HepG2 (cell line): Measurements from ENCODE around the gene ZFP92. TPM values are rescaled to one million over a fixed set of nuclear protein-coding genes. Genes with fewer than 3 reads are reported as not detected.

Source experiments
- ATAC-seq: fragments of 200-7000 bp; cut with Tn5 transposase; 3 replicates; pipeline ENCODE4 v1.9.1; 2020; ENCODE audit warnings: mild to moderate bottlenecking, moderate library complexity
- BruUV-seq: library from RNA; stranded (reverse); fragments of 400-500 nt; replicated peaks from 2 replicates; lab custom pipeline; 2021; lab: Mats Ljungman, UMichigan
- CTCF ChIA-PET: fragments of 300-600 bp; formaldehyde crosslinking; extraction: SDS; loops from one replicate; lab custom pipeline; 2021; ENCODE audit warnings: low total read pairs, inconsistent platforms, low intra/inter-chr PET ratio; lab: Yijun Ruan, JAX
- POLR2A ChIA-PET: fragments of 350-600 bp; sonication (Branson Sonifier 250); formaldehyde crosslinking; loops from one replicate; lab custom pipeline; 2020; ENCODE audit warnings: antibody characterized with exemption, inconsistent platforms; lab: Yijun Ruan, JAX
- DNase-seq: peaks from one replicate; pipeline ENCODE4 v3.0.0-alpha.2; 2015; ENCODE audit warnings: low spot score
- FAIRE-seq: peaks from 3 replicates; lab custom pipeline; 2011; peaks lifted over from hg19 to GRCh38; lab: Jason Lieb, UNC
- H2AFZ ChIP-seq: one replicate; pipeline ENCODE4 v1.6.1; 2011; ENCODE audit warnings: low read length, inconsistent platforms
- H3K27ac ChIP-seq: fragments of 300-600 bp; 3 replicates; pipeline ENCODE4 v1.8.0; 2011; ENCODE audit warnings: mixed run types, mild to moderate bottlenecking, mixed read lengths, low read length, inconsistent platforms; ENCODE audit not compliant: insufficient read depth; ENCODE audit errors: extremely low read length
- H3K27me3 ChIP-seq, 2 experiments: fragments of 200-600 bp in 1 of 2; 2 replicates in 1 of 2; 3 replicates in 1 of 2; pipeline versions ENCODE4 v1.6.0 to v1.8.0; 2011; ENCODE audit warnings: low read length in 2 of 2, mild to moderate bottlenecking in 2 of 2, moderate library complexity in 2 of 2, inconsistent platforms in 1 of 2; ENCODE audit not compliant: insufficient read depth in 2 of 2, control insufficient read depth in 1 of 2
- H3K36me3 ChIP-seq, 2 experiments: fragments of 200-600 bp in 1 of 2; replicated peaks in 1 of 2; 2 replicates in 1 of 2; 3 replicates in 1 of 2; pipeline versions ENCODE4 v1.5.1 to v1.8.0; 2011; ENCODE audit warnings: low read length in 2 of 2, inconsistent platforms in 1 of 2; ENCODE audit not compliant: insufficient read depth in 2 of 2, control insufficient read depth in 1 of 2
- H3K4me1 ChIP-seq: 2 replicates; pipeline ENCODE4 v1.5.1; 2012; ENCODE audit warnings: low read length, inconsistent platforms; ENCODE audit not compliant: insufficient read depth
- H3K4me2 ChIP-seq: 2 replicates; pipeline ENCODE4 v1.6.0; 2011; ENCODE audit warnings: low read depth, low read length, inconsistent platforms
- H3K4me3 ChIP-seq, 3 experiments: fragments of 200-600 bp in 1 of 3; sonication (generic), shearing (Covaris generic) in 1 of 3; replicated peaks in 1 of 3; 2 replicates each; pipeline ENCODE4 v1.5.1; 2011 to 2016; ENCODE audit warnings: low read length in 3 of 3, inconsistent platforms in 2 of 3, low read depth in 2 of 3, mild to moderate bottlenecking in 2 of 3, control low read depth in 1 of 3, mixed read lengths in 1 of 3; ENCODE audit not compliant: insufficient read depth in 1 of 3
- H3K79me2 ChIP-seq: one replicate; pipeline ENCODE4 v1.6.1; 2011; ENCODE audit warnings: low read length, inconsistent platforms; ENCODE audit not compliant: insufficient read depth
- H3K9ac ChIP-seq: 2 replicates; pipeline ENCODE4 v1.6.0; 2011; ENCODE audit warnings: mild to moderate bottlenecking, low read depth, low read length, inconsistent platforms; ENCODE audit not compliant: insufficient read depth
- H3K9me3 ChIP-seq: 2 replicates; pipeline ENCODE4 v1.5.1; 2012; ENCODE audit warnings: mild to moderate bottlenecking, low read length
- H4K20me1 ChIP-seq: 2 replicates; pipeline ENCODE4 v1.6.0; 2011; ENCODE audit warnings: inconsistent platforms, mild to moderate bottlenecking, low read length, moderate library complexity; ENCODE audit not compliant: insufficient read depth
- AGO2 ChIP-seq: fragments of 200-400 bp; formaldehyde crosslinking; optimal IDR thresholded peaks from 2 replicates; pipeline ENCODE3; 2017; ENCODE audit warnings: mild to moderate bottlenecking, low read depth, low read length, moderate library complexity
- FOXM1 ChIP-seq: sonication (generic); formaldehyde crosslinking; IDR thresholded peaks from 2 replicates; pipeline ENCODE4 v1.5.0; 2020; ENCODE audit warnings: missing genetic modification reagents
- HIC2 ChIP-seq: sonication (generic); formaldehyde crosslinking; IDR thresholded peaks from 2 replicates; pipeline ENCODE4 v1.9.0; 2022; ENCODE audit warnings: low read depth, missing genetic modification reagents
- KLF16 ChIP-seq, 2 experiments: sonication (generic) in 1 of 2; formaldehyde crosslinking in 1 of 2; IDR thresholded peaks; 2 replicates each; pipeline versions ENCODE4 v1.6.1 to v1.8.0; 2016 to 2023; ENCODE audit warnings: missing genetic modification reagents in 2 of 2, missing compliant biosample characterization in 1 of 2
- MYPOP ChIP-seq: sonication (generic); formaldehyde crosslinking; IDR thresholded peaks from 2 replicates; pipeline ENCODE4 v1.8.1; 2023; ENCODE audit warnings: mild to moderate bottlenecking, moderate library complexity, missing genetic modification reagents
- NR0B2 ChIP-seq: sonication (generic); formaldehyde crosslinking; IDR thresholded peaks from 2 replicates; pipeline ENCODE4 v1.4.0; 2020; ENCODE audit warnings: mild to moderate bottlenecking, missing genetic modification reagents
- RXRA ChIP-seq: sonication (generic); formaldehyde crosslinking; IDR thresholded peaks from 2 replicates; pipeline ENCODE4 v1.5.1; 2020; ENCODE audit warnings: missing genetic modification reagents
- SRF ChIP-seq: IDR thresholded peaks from 2 replicates; pipeline ENCODE4 v1.6.1; 2011; ENCODE audit warnings: mild to moderate bottlenecking, low read depth, low read length, moderate library complexity
- TRAFD1 ChIP-seq: sonication (generic); formaldehyde crosslinking; IDR thresholded peaks from 2 replicates; pipeline ENCODE4 v1.5.1; 2020; ENCODE audit warnings: missing genetic modification reagents, mild to moderate bottlenecking, borderline replicate concordance
- ZNF234 ChIP-seq: sonication (generic); formaldehyde crosslinking; conservative IDR thresholded peaks from 2 replicates; pipeline ENCODE4 v1.5.1; 2020; ENCODE audit warnings: mild to moderate bottlenecking, missing genetic modification reagents
- ZNF557 ChIP-seq: sonication (generic); formaldehyde crosslinking; IDR thresholded peaks from 2 replicates; pipeline ENCODE4 v1.4.0; 2020; ENCODE audit warnings: missing genetic modification reagents
- ZNF652 ChIP-seq: IDR thresholded peaks from 2 replicates; pipeline ENCODE4 v1.6.1; 2016; ENCODE audit warnings: low read depth, borderline replicate concordance
- ZNF670 ChIP-seq: sonication (generic); formaldehyde crosslinking; IDR thresholded peaks from 2 replicates; pipeline ENCODE4 v1.8.0; 2022; ENCODE audit warnings: mild to moderate bottlenecking, missing genetic modification reagents, borderline replicate concordance
- WGBS: methylation state at CpG from one replicate; pipeline ENCODE4 v1.1.6; 2017; ENCODE audit warnings: low lambda C conversion rate; 5-methylcytosine and 5-hydroxymethylcytosine counted together
- in situ Hi-C: cut with HindIII; loops from 2 replicates; pipeline ENCODE4 v1.10.0; 2017; ENCODE audit warnings: low pct_unique_long_range_greater_than_20kb; ENCODE audit not compliant: extremely low pct_ligation_motif_present
- intact Hi-C: fragments of 100-400 bp; cut with micrococcal nuclease; formaldehyde crosslinking; loops from one replicate; pipeline ENCODE4 v1.10.0; 2022; ENCODE audit not compliant: unreplicated experiment
- polyA plus RNA-seq, 8 experiments: library from polyadenylated mRNA; depleted of rRNA in 3 of 8; stranded (reverse) in 7 of 8; unstranded in 1 of 8; fragments of >200 nt; fragmentation: Illumina TruSeq in 4 of 8; extraction: Trizol in 4 of 8; gene quantifications; 2 replicates each; pipeline versions ENCODE4 v1.2.1 to v1.2.3, GENCODE V29; 2011 to 2016; ENCODE audit warnings: low read depth in 4 of 8, missing spikeins in 1 of 8, mixed read lengths in 1 of 8; ENCODE audit not compliant: insufficient read depth in 1 of 8
- total RNA-seq, 5 experiments: library from RNA; depleted of rRNA; stranded (reverse); fragments of >200 nt; fragmentation: Illumina TruSeq; extraction: Trizol; gene quantifications; 2 replicates each; pipeline ENCODE4 v1.2.3, GENCODE V29; 2016; ENCODE audit warnings: low read depth in 1 of 5

The ZFP92 gene
- total and polyA plus RNA-seq, 2 of the 13 experiments (the other 11 are each of a cell fraction or from before 2014, with no cell fraction given), result 0.02 TPM; not detected in 1

- Histone ChIP-seq H3K4me1 (no peaks in the 10 kb centered on the region), H3K27me3 (no peaks in the 10 kb centered on the region), H3K27ac (no peak overlapping the region), H3K9ac (no peak overlapping the region), H3K9me3 (no peaks in the 10 kb centered on the region), H2AFZ (no peak overlapping the region), H3K36me3 (peaks cover 0 to 1% of the 10 kb centered on the region in 2 experiments; a peak in 1 of 5 replicates), H3K4me2 (no peak overlapping the region), H3K4me3 (no peak overlapping the region), H4K20me1 (no peaks in the 10 kb centered on the region), H3K79me2 (no peaks in the 10 kb centered on the region)
- DNase-seq, result no peak
- no TSS peak for BruUV-seq
- WGBS, result 96% methylated on average over 4 of the region's 4 CpGs
- TF ChIP-seq TRAFD1 (no peak), KLF16 (CRISPR knock-in tag; IDR thresholded peaks at IDR 0.05) (no peak), MYPOP (no peak), ZNF234 (CRISPR knock-in tag) (no peak), AGO2 (no peak), SRF (no peak), RXRA (CRISPR knock-in tag) (no peak), NR0B2 (CRISPR knock-in tag) (no peak), FOXM1 (CRISPR knock-in tag) (no peak), ZNF557 (CRISPR knock-in tag) (no peak), ZNF652 (CRISPR knock-in tag) (no peak), HIC2 (CRISPR knock-in tag) (no peak), ZNF670 (no peak)
- POLR2A ChIA-PET, result no interaction called here
- in situ Hi-C loops (loop anchor here (10.0 kb wide), 1 partner anchor 46 kb away; no protein-coding TSS in a partner anchor), intact Hi-C loops (no loop called here)
- no peak for ATAC-seq
- no peak for FAIRE-seq
- CTCF ChIA-PET, result no interaction called here
Observed at GRCh38 chrX:153458476-153458875, 47.2 kb downstream of the ZFP92 start.
